Heart left ventricle (tissue), 16 donors: ENCODE measurements around the gene FOXK2. TPM values are rescaled to one million over a fixed set of nuclear protein-coding genes. Genes with fewer than 3 reads are reported as not detected.

Experiments used
- ATAC-seq, 4 donors: fragments of 200-7000 bp; cut with Tn5 transposase; one replicate each; pipeline ENCODE4 v1.9.1; 2020 to 2022; ENCODE audit warnings: moderate library complexity in 4 of 4, mild to moderate bottlenecking in 3 of 4, moderate number of reproducible peaks in 1 of 4
- DNase-seq, 5 donors: peaks; one replicate each; pipeline ENCODE4 v3.0.0-alpha.2; 2020
- H3K27ac ChIP-seq, 12 donors: fragments of 200-600 bp; sonication (generic) in 4 of 12; one replicate each; pipeline versions ENCODE4 v1.5.0 to v1.8.0; 2016 to 2022; ENCODE audit warnings: mild to moderate bottlenecking in 2 of 12
- H3K27me3 ChIP-seq, 9 donors: fragments of 200-600 bp; sonication (generic) in 2 of 9; one replicate each; pipeline versions ENCODE4 v1.5.1 to v1.8.0; 2016 to 2022; ENCODE audit warnings: mild to moderate bottlenecking in 3 of 9
- H3K36me3 ChIP-seq, 9 donors: fragments of 200-600 bp; sonication (generic) in 2 of 9; one replicate each; pipeline versions ENCODE4 v1.5.0 to v1.8.0; 2018 to 2022; ENCODE audit warnings: mild to moderate bottlenecking in 2 of 9
- H3K4me1 ChIP-seq, 12 donors: fragments of 200-600 bp; sonication (generic) in 4 of 12; one replicate each; pipeline versions ENCODE4 v1.5.0 to v1.8.0; 2016 to 2022; ENCODE audit warnings: mild to moderate bottlenecking in 3 of 12
- H3K4me3 ChIP-seq, 12 donors: fragments of 200-600 bp; sonication (generic) in 4 of 12; one replicate each; pipeline versions ENCODE4 v1.5.0 to v1.8.0; 2017 to 2022; ENCODE audit warnings: mild to moderate bottlenecking in 9 of 12, moderate library complexity in 4 of 12
- H3K9me3 ChIP-seq, 12 donors: fragments of 200-600 bp; sonication (generic) in 4 of 12; one replicate each; pipeline versions ENCODE4 v1.5.0 to v1.8.0; 2016 to 2022; ENCODE audit warnings: mild to moderate bottlenecking in 1 of 12
- POLR2A ChIP-seq, 2 donors: fragments of 450-650 bp; IDR thresholded peaks; one replicate each; pipeline ENCODE4 v1.6.1; 2017; ENCODE audit warnings: antibody characterized with exemption in 2 of 2, mild to moderate bottlenecking in 2 of 2, moderate library complexity in 2 of 2
- WGBS, 4 donors: extraction: QIAGEN DNeasy Blood & Tissue Kit in 2 of 4; methylation state at CpG; one replicate each; pipeline versions ENCODE4 v1.1.5 to v1.1.7; 2013 to 2018; 5-methylcytosine and 5-hydroxymethylcytosine counted together
- intact Hi-C, 10 donors: fragments of 100-400 bp; cut with DNase I; formaldehyde crosslinking; loops; one replicate each; pipeline versions ENCODE4 v1.11.1 to v1.14.2; 2022
- polyA plus RNA-seq, 2 donors: library from polyadenylated mRNA; stranded (reverse); fragments of 200-250 nt; gene quantifications; one replicate each; pipeline ENCODE4 v1.2.3, GENCODE V29; 2013
- total RNA-seq, 9 donors: library from RNA; depleted of rRNA in 2 of 9; stranded (reverse); fragments of >200 nt in 2 of 9; fragmentation: NEBNext Ultra II Directional in 3 of 9; extraction: Animal tissue kit (Norgen Biotek cat#: 25700) in 3 of 9; gene quantifications; one replicate each; pipeline versions ENCODE4 v1.1.0 to v1.2.4, GENCODE V29; 2016 to 2023
- TF ChIP-seq, protein P1 (sequence below), 12 donors: fragments of 200-600 bp; sonication (generic) in 4 of 12; IDR thresholded peaks; one replicate each; pipeline versions ENCODE4 v1.5.0 to v1.8.0; 2018 to 2022; ENCODE audit warnings: antibody characterized with exemption in 12 of 12, mild to moderate bottlenecking in 5 of 12
- donor health status: ischemic (EF 13 %, LVEDD 7.1; RV severe dilation, severe dysfunction).
- donor health status: healthy with polysubstance abuse.
- donor health status: DM: no; HTN: yes; CAD: no.
- donor health status: DM: no; HTN: no; CAD: no.
- donor health status: ischemic (EF 25% LVEDD 6.9; RV normal size, moderate dysfunction).
- donor health status: ischemic (EF 25% LVEDD 5.7; RV mildly dilated, moderate dysfunction).
- donor health status: healthy.
- donor health status: DM: yes; HTN: yes; CAD: no.
- donor health status: ischemic (EF 35%, LVEDD 5.7; RV mildly dilated, moderate dysfunction).
- donor health status: nonischemic (EF 11% LVEDD 7.7; RV severe dilation, severe dysfunction).
- donor health status: DM: yes; HTN: yes; CAD: no.
- donor health status: PGD.
- donor health status: ischemic (EF 29% LVEDD 5.4; RV normal size, mild dysfunction).
- donor health status: nonischemic (EF 23%, LVEDD 6.1; RV moderate dilation, normal function).

FOXK2 gene
- total and polyA plus RNA-seq, 11 donors: 15.6 to 77.0 (median 33.9) TPM

GRCh38 chr17:82559566-82560251 lies 40.2 kb downstream of the FOXK2 start:
- peaks cover 0 to 14% (median 4%) of the 10 kb centered on the region in 9 donors for H3K36me3 ChIP-seq
- H3K27me3 ChIP-seq: no peaks in the 10 kb centered on the region
- H3K27ac ChIP-seq: no peak overlapping the region
- intact Hi-C loops: loop anchor here in 5 of 10 donors (10.0 kb wide), 2 partner anchors 65 to 205 kb away; partner anchors contain the start of gene TEX19 (in 2 of the 5)
- WGBS, 4 donors: 53 to 70% (median 62%) methylated on average over 11 of the region's 11 CpGs
- H3K4me3 ChIP-seq: no peak overlapping the region
- TF ChIP-seq POLR2A (IDR thresholded peaks at IDR 0.05): no peak
- TF ChIP-seq, protein P1, sequence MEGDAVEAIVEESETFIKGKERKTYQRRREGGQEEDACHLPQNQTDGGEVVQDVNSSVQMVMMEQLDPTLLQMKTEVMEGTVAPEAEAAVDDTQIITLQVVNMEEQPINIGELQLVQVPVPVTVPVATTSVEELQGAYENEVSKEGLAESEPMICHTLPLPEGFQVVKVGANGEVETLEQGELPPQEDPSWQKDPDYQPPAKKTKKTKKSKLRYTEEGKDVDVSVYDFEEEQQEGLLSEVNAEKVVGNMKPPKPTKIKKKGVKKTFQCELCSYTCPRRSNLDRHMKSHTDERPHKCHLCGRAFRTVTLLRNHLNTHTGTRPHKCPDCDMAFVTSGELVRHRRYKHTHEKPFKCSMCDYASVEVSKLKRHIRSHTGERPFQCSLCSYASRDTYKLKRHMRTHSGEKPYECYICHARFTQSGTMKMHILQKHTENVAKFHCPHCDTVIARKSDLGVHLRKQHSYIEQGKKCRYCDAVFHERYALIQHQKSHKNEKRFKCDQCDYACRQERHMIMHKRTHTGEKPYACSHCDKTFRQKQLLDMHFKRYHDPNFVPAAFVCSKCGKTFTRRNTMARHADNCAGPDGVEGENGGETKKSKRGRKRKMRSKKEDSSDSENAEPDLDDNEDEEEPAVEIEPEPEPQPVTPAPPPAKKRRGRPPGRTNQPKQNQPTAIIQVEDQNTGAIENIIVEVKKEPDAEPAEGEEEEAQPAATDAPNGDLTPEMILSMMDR (IDR thresholded peaks at IDR 0.05): no peak
- DNase-seq (no peak), ATAC-seq (peak in 1 of 4 donors; percentile 7)
- H3K4me1 ChIP-seq: peaks cover 0 to 42% (median 13%) of the 10 kb centered on the region in 12 donors
- H3K9me3 ChIP-seq: no peaks in the 10 kb centered on the region

GRCh38 chr17:82560252-82560642 lies 40.7 kb downstream of the FOXK2 start:
- H3K9me3 ChIP-seq: no peaks in the 10 kb centered on the region
- H3K4me1 ChIP-seq: peaks cover 0 to 44% (median 14%) of the 10 kb centered on the region in 12 donors
- DNase-seq (no peak), ATAC-seq (no peak)
- H3K27ac ChIP-seq: no peak overlapping the region
- H3K4me3 ChIP-seq: no peak overlapping the region
- 92 to 94% (median 93%) methylated on average over 12 to 15 of the region's 15 CpGs for WGBS, 4 donors
- TF ChIP-seq, protein P1 (IDR thresholded peaks at IDR 0.05): no peak
- no peak for TF ChIP-seq POLR2A (IDR thresholded peaks at IDR 0.05)
- no peaks in the 10 kb centered on the region for H3K27me3 ChIP-seq
- intact Hi-C loops: no loop called here
- peaks cover 0 to 19% (median 10%) of the 10 kb centered on the region in 9 donors for H3K36me3 ChIP-seq

DNA sequence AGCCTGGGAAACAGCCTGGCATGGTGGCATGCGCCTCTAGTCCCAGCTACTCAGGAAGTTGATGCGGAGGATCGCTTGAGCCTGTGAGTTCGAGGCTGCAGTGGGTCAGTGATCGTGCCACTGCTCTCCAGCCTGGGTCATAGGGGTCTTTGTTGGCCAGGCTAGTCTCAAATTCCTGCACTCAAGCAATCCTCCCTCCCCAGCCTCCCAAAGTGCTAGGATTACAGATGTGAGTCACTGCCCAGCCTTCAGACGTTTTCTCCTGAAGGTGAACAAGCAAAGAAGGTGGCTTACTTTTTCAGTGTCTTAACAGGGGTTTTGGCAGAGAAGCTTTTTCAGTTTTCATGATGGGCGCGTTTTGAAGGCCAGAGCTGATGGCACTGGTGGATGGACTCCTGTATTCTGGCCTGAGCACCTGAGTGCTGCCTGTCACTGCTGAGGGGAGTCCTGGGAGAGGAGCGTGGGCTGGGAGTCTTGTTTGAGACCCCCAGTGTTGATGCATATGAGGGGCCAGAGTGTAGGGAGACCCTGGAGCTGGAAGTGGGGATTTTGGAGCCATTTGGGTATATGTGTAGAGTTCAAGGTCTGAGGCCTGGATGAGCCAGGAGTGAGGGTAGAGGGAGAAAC lies 41.4 kb downstream of the FOXK2 start:
- 78 to 93% (median 90%) methylated on average over 7 to 9 of the region's 9 CpGs for WGBS, 4 donors
- ATAC-seq: peak in 1 of 4 donors; percentile 3

More for the DNA sequence above, 41.4 kb downstream of the FOXK2 start:
- peak overlapping the region in 1 of 12 donors; percentile 24 for H3K27ac ChIP-seq
- peaks cover 0 to 51% (median 20%) of the 10 kb centered on the region in 12 donors for H3K4me1 ChIP-seq
- no peak overlapping the region for H3K4me3 ChIP-seq
- intact Hi-C loops: no loop called here
- TF ChIP-seq, protein P1 (IDR thresholded peaks at IDR 0.05): no peak
- no peak for TF ChIP-seq POLR2A (IDR thresholded peaks at IDR 0.05)
- H3K27me3 ChIP-seq: no peaks in the 10 kb centered on the region
- H3K36me3 ChIP-seq: peaks cover 0 to 24% (median 11%) of the 10 kb centered on the region in 9 donors
- no peak for DNase-seq
- H3K9me3 ChIP-seq: no peaks in the 10 kb centered on the region
